ENCODE measurements around the gene OR4A5. TPM values are rescaled to one million over a fixed set of nuclear protein-coding genes. Genes with fewer than 3 reads are reported as not detected.

The OR4A5 gene
- not detected in 5 replicates for total RNA-seq (2022; extraction: Qiagen RNA extraction; ENCODE audit: low read depth)

GRCh38 chr11:54706532-54706931 is at the start of gene OR4A5:
Gene OR4A5 (plus strand): TSS chr11:54706832. CDS start chr11:54706885, 53 bp downstream.

Other genes starting within 250 kb of the OR4A5 start
- gene OR4C46, start 102.8 kb upstream of the OR4A5 start, total RNA-seq (2022; extraction: Qiagen RNA extraction; ENCODE audit: low read depth), result not detected in 5 replicates

Data from A549 treated with ZK216348 at 1 μM for 4 hours (cell line).